ENCODE measurements around the gene UNC93A.

DNA sequence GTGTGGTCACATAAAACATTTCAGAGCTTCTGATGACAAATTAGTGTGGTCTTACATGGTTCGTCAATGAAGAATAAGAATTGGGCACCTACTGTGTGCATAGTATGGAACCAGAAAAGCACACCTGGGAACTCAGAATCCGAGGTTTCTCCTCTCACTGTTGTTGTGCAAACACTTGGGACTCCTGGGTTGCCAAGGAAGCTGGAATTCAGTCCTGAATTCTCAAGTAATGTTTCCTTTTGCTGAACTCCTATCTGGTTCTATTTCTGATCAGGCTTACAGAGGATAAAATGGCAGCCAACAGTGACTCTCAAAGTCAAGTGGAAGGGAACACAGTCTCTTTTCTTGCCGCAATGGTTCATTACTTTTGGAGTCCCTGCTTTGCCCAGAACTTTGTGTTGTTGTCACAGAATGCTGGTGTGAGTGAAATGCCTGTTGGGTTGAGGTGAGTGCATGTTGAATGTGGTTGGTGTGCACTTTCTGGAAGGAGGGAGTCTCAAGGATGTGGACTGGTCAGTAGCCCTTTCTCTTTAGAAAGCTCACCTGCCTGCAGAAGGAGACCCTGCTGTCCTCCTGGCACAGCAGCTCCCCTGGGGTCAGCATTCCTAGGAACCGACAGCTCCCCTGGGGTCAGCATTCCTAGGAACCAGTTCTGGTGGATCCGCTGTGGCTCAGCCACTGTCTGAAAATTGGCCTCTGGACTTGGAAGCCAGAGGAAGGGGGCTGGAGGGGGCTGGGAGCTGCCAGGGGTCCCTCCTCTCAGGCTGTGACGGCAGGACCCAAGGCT lies 1.4 kb downstream of the UNC93A start:
- TF ChIP-seq POLR2A (IDR thresholded peaks at IDR 0.05), result no peak
- TF ChIP-seq, protein P1, sequence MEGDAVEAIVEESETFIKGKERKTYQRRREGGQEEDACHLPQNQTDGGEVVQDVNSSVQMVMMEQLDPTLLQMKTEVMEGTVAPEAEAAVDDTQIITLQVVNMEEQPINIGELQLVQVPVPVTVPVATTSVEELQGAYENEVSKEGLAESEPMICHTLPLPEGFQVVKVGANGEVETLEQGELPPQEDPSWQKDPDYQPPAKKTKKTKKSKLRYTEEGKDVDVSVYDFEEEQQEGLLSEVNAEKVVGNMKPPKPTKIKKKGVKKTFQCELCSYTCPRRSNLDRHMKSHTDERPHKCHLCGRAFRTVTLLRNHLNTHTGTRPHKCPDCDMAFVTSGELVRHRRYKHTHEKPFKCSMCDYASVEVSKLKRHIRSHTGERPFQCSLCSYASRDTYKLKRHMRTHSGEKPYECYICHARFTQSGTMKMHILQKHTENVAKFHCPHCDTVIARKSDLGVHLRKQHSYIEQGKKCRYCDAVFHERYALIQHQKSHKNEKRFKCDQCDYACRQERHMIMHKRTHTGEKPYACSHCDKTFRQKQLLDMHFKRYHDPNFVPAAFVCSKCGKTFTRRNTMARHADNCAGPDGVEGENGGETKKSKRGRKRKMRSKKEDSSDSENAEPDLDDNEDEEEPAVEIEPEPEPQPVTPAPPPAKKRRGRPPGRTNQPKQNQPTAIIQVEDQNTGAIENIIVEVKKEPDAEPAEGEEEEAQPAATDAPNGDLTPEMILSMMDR (IDR thresholded peaks at IDR 0.05), result no peak
